Measurements from ENCODE around the gene HSF2BP. TPM values are rescaled to one million over a fixed set of nuclear protein-coding genes. Genes with fewer than 3 reads are reported as not detected.

The HSF2BP gene
- total and polyA plus RNA-seq, 12 donors: 0.12 to 0.51 (median 0.18) TPM; not detected in 6

GRCh38 chr21:43637530-43638158, 21.6 kb downstream of the HSF2BP start:
- H3K27me3 ChIP-seq: no peaks in the 10 kb centered on the region
- no peak for DNase-seq
- no peak overlapping the region for H3K4me3 ChIP-seq
- no peak for TF ChIP-seq CTCF (IDR thresholded peaks at IDR 0.05)
- H3K4me1 ChIP-seq: no peaks in the 10 kb centered on the region
- ATAC-seq: no peak
- no peaks in the 10 kb centered on the region for H3K36me3 ChIP-seq
- H3K27ac ChIP-seq: no peak overlapping the region
- no peaks in the 10 kb centered on the region for H3K9me3 ChIP-seq
- intact Hi-C loops (cut with DNase I): no loop called here
- 91 to 95% methylated on average over 3 of the region's 3 CpGs for WGBS, 2 donors

DNA sequence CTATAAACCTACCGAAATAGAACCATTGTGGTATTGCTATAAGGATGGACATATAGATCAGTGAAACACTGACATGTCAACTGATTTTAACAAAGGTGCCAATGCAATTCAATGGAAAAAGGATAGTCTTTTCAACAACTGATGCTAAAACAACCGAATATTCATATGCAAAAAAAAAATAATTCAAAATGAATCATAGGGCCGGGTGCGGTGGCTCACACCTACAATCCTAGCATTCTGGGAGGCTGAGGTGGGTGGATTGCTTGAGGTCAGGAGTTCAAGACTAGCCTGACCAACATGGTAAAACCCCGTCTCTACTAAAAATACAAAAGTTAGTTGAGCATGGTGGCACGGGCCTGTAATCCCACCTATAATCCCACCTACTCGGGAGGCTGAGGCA, 23.9 kb downstream of the HSF2BP start:
- no peaks in the 10 kb centered on the region for H3K4me1 ChIP-seq
- no peaks in the 10 kb centered on the region for H3K9me3 ChIP-seq
- no peaks in the 10 kb centered on the region for H3K36me3 ChIP-seq
- intact Hi-C loops (cut with DNase I): no loop called here
- no peaks in the 10 kb centered on the region for H3K27me3 ChIP-seq
- H3K27ac ChIP-seq: no peak overlapping the region
- no peak for ATAC-seq
- H3K4me3 ChIP-seq: no peak overlapping the region
- TF ChIP-seq CTCF (IDR thresholded peaks at IDR 0.05): no peak
- 96 to 98% methylated on average over 7 of the region's 7 CpGs for WGBS, 2 donors
- DNase-seq: no peak

DNA sequence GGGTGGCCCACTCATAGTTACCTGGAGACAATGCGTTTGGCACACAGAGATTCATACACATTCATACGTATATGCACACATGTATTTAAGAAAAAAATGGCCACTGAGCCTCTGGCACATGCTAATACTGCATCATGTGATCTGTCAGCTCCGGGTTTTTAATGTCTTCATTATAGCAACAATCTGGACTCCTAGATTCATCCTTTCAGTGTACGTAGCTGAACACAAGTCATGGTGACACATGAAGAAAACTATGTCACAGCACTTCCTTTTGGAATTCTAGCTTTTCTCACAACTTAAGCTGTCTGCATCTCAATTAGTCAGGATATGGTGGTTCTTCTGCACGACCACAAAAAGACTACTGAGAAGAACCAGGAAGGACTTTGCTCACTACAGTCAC, 24.7 kb downstream of the HSF2BP start:
- Histone ChIP-seq H3K27ac (no peak overlapping the region), H3K36me3 (no peaks in the 10 kb centered on the region), H3K9me3 (no peaks in the 10 kb centered on the region), H3K27me3 (no peaks in the 10 kb centered on the region), H3K4me3 (no peak overlapping the region), H3K4me1 (no peaks in the 10 kb centered on the region)
- no peak for DNase-seq
- WGBS, 2 donors: 76 to 85% methylated on average over 5 of the region's 5 CpGs
- no peak for ATAC-seq
- TF ChIP-seq CTCF (IDR thresholded peaks at IDR 0.05): no peak
- intact Hi-C loops (cut with DNase I): no loop called here

GRCh38 chr21:43632373-43632905, 26.8 kb downstream of the HSF2BP start:
- ATAC-seq: no peak

More at GRCh38 chr21:43632373-43632905, 26.8 kb downstream of the HSF2BP start:
- H3K9me3 ChIP-seq: peaks cover 0 to 12% (median 7%) of the 10 kb centered on the region in 11 donors
- H3K4me1 ChIP-seq: no peaks in the 10 kb centered on the region
- no peak overlapping the region for H3K27ac ChIP-seq
- H3K4me3 ChIP-seq: no peak overlapping the region
- WGBS, 2 donors: 65 to 90% methylated on average over 5 of the region's 5 CpGs
- no peak for TF ChIP-seq CTCF (IDR thresholded peaks at IDR 0.05)
- no peaks in the 10 kb centered on the region for H3K36me3 ChIP-seq
- intact Hi-C loops (cut with DNase I): no loop called here
- H3K27me3 ChIP-seq: no peaks in the 10 kb centered on the region
- DNase-seq: no peak
